Ammon's horn (tissue), 1 donor: ENCODE data around the gene FKBP3.
"Not testable (repeated sequence)": the region's sequence is repeated elsewhere in the genome, so short reads cannot be mapped to it uniquely, and the experiment has no call there.

Source experiments
- DNase-seq: peaks from one replicate; pipeline ENCODE4 v3.0.0-alpha.2; 2016; ENCODE audit warnings: low spot score

The FKBP3 gene

DNA sequence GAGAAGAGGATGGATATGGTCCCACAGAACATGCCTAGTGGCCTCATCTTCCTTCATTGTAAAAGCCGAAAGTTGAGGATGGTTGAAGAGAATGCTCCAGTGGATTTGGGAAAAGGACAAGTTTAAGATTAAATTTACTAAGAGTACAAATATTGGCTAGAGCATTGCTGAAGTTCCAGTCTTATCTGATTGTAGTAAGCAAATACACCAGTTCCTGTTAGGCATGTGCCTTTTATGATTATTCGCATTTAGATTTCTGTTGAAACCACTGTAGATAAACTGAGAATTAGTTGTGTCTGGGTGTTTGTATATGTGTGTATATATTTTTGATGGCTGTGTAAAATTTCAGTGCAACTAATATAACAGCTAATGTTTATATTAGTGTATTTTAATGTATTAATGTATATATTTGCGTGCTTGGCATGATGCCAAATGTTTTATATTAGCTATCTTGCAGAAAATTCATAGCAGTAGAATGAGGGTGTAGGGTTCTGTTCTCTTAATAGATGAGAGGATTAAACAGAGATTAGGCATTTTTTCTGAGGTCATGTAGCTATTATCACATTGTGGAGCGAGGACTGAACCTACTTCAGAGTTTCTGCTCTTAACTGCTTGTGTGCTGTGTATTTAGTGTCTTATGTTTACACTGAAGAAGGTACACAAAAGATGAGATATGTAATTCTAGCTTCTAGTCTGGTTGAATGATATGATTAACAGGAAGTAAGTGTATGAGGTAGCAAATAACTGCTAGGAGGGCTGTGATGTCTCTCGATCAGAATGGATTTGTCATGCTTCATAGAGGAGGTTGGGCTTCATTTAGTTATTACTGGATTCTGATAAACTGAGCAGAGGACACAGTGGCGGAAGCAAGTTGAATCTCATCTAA is 21.1 kb downstream of the FKBP3 start:
- DNase-seq: no peak

DNA sequence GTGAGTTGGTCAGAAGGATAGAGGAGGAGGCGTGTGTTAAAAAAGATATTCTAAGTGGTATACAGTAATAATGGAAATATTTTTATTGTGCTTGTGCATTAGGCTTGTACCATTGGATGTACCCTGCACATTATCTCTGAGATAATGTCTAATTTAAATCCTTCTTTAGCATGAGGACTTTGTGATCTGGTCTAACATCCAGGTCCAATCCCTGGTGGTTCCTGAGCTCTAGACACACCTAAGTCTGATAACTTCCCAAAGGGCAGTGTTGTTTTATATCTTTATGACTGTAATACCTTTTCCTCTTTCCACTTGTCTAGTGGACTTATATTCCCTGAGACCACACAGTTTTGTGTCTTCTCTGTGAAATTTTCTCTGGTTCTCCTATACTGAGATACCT is 29.7 kb downstream of the FKBP3 start:
- no peak for DNase-seq

DNA sequence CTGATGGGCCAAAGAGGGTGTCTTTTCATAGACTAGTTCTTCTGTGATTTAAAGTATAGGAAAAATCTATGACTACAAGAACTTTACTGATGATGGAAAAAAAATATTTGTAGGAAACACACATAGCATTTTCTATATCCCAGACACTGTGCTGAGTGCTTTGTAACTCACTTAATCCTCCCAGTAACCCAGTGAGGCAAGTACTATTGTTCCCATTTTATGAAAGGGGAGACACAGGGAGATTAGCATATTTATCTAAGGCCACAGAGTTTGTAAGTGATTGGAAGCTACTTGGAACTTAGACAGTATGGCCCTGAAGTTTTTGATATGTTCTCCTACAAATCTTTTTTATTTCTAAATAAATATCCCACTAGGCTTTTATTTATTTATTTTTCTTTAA is 30.5 kb downstream of the FKBP3 start:
- no peak for DNase-seq

DNA sequence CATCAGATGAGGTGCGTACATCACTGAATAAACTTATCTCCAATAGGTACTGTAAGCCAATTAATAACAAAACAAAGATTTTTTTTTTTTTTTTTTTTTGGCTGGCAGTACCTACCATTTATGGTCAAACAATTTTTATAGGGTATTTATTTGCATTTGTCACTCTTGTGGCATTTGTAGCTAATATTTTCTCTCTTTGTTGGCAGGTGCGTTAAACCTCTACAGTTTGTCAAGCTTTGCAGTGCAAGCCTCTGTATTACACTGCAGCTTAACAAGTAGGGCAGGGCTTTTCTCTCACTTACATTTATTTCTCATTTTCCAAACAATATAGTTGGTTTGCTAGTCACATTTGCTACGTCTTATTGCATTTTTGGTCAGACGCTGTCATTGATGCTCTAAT is 38.1 kb downstream of the FKBP3 start:
- DNase-seq: no peak

DNA sequence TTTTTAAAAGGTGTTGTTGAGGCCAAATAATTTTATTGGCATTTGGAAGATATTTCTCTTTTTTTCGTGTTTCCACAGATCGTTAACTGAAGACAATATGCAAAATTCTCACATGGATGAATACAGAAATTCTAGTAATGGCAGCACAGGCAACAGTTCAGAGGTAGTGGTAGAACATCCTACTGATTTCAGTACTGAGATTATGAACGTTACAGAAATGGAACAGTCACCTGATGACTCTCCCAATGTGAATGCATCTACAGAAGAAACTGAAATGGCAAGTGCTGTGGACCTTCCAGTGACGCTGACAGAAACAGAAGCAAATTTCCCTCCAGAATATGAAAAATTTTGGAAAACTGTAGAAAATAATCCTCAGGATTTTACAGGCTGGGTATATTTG is 39.1 kb downstream of the FKBP3 start:
- DNase-seq: no peak

DNA sequence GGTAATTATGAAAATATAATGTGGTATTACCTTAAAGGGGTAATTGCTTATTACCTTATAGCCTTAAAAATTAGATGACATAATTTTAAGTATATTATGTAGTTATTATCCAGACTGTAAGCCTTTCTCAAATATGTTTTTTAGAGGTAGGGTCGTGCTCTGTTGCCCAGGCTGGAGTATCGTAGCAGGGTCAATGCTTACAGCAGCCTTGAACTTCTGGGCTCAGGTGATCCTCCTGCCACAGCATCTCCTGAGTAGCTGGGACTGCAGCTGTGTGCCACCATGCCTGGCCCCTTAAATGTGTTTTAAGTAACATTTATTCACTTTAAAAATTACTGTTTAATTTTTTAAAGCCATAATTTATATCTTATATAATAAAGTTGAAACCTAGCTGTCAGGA is 40.0 kb downstream of the FKBP3 start:
- DNase-seq: no peak

DNA sequence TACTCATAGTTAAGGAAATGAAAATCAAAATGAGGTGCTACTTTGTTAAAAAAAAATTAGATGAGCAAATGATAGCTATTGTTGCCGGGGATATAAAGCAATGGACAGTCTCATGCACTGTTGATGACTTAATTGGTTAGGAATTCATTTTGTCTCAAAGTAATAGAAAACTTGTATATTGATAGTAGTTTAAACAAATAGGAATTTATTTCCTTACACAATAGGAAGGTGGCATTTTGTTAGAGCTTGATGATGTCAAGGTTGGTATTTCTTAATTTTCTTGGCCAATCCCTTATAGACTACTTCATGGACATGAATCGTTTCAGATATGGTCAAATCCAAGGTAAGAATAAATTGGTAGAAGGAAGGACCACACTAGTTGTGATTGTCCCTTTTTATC is 42.6 kb downstream of the FKBP3 start:
- DNase-seq: no peak

DNA sequence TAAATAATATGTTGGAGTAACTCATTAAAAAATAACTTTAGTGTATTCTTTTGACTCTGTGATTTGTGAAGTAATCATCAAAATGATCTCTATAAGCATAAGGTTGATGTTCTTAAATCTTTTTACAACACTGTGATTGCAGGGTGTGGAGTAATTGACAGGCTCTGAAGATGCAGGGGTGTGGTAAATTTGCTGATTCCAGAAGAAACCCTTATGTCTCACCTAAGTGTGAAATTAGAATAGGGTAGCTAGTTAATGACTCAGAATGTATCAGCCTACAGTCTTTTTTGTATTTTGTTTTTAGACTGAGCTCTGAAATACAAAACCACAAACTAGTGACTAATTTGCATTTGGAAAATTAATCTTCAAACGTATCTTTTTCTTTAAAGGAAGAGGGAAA is 44.5 kb downstream of the FKBP3 start:
- DNase-seq: no peak

DNA sequence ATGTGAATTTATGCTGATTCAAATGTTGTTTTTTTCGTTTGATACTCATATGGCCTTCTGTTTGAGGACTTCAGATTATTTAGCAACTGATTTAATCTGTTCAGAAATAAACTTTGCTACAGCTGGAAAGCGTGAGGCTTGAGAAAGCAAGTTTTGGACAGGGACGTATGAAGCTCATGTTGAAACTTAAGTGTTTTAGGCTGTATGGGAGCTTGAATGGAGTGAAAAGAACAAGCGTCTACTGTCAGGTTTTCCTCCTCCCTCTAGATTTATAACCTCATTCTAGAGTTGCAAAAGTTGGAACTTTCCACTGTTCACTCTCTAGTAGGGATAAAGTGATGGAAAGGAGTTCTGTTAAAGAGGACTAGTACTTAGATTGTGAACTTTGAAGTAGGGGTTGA is 49.3 kb downstream of the FKBP3 start:
- no peak for DNase-seq

DNA sequence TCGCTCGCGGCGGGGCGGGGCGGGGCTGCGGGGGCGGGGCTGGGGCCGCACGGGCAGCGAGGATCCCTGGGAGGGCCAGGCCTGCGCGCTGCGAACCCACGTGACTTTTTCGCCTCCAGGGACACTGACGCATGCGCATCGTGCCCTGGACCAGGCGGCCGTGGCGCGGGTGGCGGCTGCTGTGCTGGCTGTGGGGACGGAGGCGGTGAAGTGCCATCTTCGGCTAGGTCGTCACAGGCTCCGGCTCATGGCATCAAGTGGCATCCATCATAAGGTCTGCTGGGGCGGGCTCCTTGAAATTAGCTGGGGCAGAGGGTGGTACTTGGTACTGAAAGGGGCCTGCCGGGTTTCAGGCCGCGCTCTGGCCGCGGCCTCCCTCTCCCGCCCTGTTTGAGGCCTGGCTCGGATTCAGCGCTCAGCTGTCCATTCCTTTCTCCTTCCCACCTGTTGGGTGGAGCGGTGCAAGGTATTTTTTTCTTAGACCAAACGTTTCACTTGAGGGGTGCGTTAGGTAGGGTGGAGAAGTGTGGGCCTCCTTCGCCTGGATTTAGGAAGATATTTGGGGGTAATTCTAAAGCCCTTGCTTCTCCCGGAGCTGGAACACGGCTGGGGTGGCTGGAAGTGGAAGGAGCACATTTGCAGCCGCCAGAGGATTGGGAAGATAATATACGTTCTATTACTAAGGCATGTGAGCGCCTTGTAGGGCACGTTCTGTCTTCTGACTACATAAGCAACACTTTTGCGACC is 50.1 kb downstream of the FKBP3 start, which contains the start of gene PRPF39:
TSS of gene PRPF39 (plus strand) at position 141 of the 747 bp plus-strand sequence. CDS start 11,124 bp downstream, outside the sequence.
- DNase-seq: peak; percentile 96

DNA sequence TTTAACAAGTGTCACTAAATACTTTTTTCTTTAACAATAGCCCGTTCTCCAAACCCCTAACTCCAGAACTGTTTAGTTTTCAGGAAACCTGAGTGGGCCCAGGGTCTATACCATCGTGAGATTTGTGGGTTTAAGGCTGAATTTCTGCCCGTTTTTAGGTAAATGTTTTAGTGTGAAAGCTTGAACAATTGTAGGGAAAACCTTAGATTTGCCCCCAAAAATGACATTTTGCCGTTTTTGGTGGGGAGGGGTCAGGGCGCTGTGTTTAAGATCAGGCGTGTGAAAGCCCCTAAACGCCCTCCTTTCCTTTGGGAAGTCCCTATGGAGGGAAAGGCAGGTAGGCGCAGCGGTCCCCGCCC is 50.7 kb downstream of the FKBP3 start:
- no peak for DNase-seq

DNA sequence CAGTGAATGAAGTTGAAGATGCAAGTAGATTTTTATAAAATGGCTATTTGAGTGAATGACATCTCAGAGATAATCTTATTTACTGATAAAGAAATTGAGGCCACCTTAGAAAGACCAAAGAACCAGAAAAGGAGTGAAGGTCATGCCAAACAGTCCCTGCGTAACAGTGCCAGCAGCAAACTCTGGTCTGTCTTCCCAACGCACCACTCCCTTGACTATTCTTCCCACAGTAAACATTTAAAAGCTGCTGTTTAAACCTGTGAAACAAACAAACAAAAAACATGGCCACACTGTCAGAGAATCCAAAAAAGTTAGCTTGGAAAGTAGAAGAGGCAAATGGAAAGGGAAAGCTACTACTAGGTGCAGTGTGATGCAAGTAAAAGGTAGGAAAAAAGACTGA is 51.9 kb downstream of the FKBP3 start:
- DNase-seq: no peak

DNA sequence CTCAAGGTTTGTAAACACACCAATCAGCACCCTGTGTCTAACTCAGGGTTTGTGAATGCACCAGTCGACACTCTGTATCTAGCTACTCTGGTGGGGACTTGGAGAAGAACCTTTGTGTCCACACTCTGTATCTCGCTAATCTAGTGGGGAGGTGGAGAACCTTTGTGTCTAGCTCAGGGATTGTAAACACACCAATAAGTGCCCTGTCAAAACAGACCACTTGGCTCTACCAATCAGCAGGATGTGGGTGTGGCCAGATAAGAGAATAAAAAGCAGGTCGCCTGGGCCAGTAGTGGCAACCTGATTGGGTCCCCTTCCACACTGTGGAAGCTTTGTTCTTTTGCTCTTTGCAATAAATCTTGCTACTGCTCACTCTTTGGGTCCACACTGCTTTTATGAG is 53.2 kb downstream of the FKBP3 start:
- not testable (repeated sequence) for DNase-seq

DNA sequence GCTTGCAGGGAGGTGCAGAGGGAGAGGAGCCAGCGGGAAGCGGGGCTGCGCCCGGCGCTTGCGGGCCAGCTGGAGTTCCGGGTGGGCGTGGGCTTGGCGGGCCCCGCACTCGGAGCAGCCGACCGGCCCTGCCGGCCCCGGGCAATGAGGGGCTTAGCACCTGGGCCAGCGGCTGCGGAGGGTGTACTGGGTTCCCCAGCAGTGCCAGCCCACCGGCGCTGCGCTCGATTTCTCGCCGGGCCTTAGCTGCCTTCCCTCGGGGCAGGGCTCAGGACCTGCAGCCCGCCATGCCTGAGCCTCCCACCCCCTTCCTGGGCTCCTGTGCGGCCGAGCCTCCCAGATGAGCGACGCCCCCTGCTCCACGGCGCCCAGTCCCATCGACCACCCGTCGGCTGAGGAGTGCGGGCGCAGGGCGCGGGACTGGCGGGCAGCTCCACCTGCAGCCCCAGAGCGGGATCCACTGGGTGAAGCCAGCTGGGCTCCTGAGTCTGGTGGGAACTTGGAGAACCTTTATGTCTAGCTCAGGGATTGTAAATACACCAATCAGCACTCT is 53.8 kb downstream of the FKBP3 start:
- DNase-seq: not testable (repeated sequence)

DNA sequence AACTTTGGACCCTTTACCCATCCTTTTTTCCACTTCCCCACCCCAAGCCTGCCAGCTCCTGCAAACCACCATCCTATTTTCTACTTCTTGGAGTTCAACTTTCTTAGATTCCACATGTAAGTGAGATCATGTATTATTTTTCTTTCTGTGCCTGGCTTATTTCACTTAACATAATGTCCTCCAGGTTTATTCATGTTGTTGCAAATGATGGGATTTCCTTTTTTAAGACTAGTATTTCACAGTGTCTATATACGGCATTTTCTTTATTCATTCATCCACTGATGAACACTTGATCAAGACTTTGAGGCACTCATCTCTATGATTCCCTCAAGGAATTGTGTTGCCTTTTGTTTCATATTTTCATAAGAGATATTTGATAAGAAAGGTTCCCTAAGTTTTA is 56.0 kb downstream of the FKBP3 start:
- no peak for DNase-seq

DNA sequence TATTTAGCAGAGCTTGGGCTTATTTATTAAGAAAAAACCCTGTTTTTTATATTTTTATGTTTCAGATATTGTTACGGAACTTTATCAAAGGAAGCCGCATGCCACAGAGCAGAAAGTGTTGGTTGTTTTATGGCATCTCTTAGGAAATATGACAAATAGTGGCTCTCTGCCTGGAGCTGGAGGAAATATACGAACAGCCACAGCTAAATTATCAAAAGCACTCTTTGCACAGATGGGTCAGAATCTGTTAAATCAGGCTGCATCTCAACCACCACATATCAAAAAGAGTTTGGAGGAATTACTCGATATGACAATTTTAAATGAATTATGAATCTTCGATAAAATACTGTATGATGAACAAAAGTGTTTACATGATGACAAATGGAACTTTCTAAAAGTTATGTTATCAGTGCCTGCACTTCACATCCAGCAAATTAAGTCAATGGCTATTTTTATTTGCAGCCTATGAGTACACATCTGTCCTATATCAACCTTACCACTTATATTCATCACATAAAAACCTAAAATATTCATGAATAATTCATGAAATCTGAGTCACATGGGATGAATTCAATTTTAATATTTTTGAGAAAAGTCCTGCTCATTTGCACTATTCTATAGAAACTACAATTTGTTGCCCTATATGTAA is 60.9 kb downstream of the FKBP3 start:
- DNase-seq: peak; percentile 42

DNA sequence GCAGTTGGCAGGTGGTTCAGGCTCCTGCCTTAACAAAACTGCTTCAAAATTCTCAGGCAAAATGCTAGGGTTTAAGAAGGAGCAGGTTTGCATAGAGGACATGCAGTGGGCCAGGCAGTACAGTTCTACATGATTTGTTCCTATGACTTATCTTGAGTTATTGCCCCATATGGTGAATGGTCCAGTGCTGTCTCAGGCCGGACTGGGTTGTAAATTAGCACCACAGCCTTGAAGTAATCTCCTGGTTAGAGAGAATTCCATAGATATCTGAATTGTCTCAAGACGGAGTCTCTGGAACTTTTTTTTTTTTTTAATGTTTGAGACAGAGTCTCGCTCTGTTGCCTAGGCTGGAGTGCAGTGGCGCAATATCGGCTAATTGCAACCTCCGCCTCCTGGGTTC is 62.2 kb downstream of the FKBP3 start:
- DNase-seq: no peak

DNA sequence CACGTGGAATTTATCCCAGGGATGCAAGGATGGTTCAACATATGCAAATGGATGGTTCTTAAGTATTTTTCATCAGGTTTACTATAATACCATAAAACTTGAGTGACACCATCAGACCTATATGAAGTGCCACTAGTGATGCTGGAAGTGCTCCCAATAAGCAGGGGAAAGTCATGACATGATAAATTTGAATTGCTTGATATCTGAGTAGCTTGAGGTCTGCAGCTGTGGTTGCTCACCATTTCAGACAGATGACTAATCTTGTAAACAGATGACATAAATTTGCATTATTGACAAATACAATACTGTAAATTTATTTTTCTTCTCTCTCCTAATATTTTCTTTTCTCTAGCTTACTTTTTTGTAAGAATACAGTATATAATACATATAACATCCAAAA is 64.1 kb downstream of the FKBP3 start:
- no peak for DNase-seq

DNA sequence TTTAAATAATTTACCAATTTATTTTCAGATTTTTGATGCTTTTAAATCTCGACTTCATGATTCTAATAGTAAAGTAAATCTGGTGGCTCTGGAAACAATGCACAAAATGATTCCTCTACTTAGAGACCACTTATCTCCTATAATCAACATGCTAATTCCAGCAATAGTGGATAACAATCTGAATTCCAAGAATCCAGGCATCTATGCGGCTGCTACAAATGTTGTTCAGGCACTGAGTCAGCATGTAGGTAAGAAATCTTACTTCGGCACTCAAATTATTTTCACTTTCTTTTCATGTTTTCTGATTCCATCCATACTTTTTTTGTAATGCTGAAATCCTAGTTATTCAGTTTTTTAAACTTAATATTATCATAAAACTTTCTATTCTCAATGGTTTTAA is 65.9 kb downstream of the FKBP3 start:
- no peak for DNase-seq

DNA sequence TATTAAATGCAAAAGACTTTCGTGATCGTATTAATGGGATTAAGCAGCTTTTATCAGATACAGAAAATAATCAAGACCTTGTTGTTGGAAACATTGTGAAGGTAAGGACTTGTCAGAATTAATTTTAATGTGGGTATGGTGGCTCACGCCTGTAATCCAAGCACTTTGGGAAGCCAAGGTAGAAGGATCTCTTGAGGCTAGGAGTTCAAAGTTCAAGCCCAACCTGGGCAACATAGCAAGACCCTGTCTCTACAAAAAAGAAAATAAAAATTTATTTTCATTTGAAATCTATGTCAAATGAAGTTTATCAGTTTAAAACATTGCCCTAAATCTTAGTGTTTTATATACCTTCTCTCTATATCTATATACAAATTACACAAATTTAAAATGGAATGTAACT is 67.6 kb downstream of the FKBP3 start:
- no peak for DNase-seq

DNA sequence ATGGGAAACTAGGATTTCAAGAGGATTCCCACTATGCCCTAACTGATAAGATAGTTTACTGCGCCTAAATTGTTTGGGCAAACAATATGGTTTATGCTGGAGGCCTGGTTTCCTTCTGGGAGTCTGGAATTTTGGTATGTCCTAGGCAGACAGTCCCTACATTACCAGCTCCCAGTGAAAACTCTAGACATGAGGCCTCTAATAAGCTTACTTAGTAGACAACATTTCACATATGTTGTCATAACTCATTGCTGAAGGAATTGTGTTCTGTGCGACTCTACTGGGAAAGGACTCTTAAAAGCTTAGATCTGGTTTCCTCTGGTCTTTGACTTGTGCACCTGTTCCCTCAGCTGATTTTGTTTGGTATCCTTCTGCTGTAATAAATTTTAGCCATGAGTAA is 68.3 kb downstream of the FKBP3 start:
- DNase-seq: no peak
